KOPT-K1 (cell line): ENCODE data around the gene H3-3A.
A peak's percentile ranks its signal among the peaks of the same experiment; 100 is the strongest.

Experiments
- H3K27ac ChIP-seq: fragments of 200-600 bp; sonication (generic); 2 replicates; pipeline ENCODE4 v1.5.1; 2016; ENCODE audit warnings: antibody characterized with exemption, mild to moderate bottlenecking, low read depth, low read length; ENCODE audit not compliant: poor library complexity, severe bottlenecking
- H3K36me3 ChIP-seq: fragments of 200-600 bp; sonication (generic); 2 replicates; pipeline ENCODE4 v1.5.1; 2017; ENCODE audit warnings: antibody characterized with exemption, mild to moderate bottlenecking, low read length, moderate library complexity; ENCODE audit not compliant: insufficient read depth
- H3K9me3 ChIP-seq: fragments of 200-600 bp; sonication (generic); 2 replicates; pipeline ENCODE4 v1.5.1; 2017; ENCODE audit warnings: antibody characterized with exemption, low read length, mild to moderate bottlenecking; ENCODE audit not compliant: insufficient read depth, poor library complexity, severe bottlenecking

H3-3A gene

GRCh38 chr1:226109829-226110248 lies 47.3 kb downstream of the H3-3A start:
- Histone ChIP-seq H3K36me3 (no peaks in the 10 kb centered on the region), H3K27ac (peak overlapping the region; percentile 82), H3K9me3 (no peaks in the 10 kb centered on the region)

- Histone ChIP-seq H3K36me3 (no peaks in the 10 kb centered on the region), H3K9me3 (no peaks in the 10 kb centered on the region), H3K27ac (peak overlapping the region; percentile 82)
These were observed 48.0 kb downstream of the H3-3A start for GRCh38 chr1:226110249-226111097.

- Histone ChIP-seq H3K9me3 (no peaks in the 10 kb centered on the region), H3K27ac (peak overlapping the region; percentile 82), H3K36me3 (no peaks in the 10 kb centered on the region)
These were observed 48.8 kb downstream of the H3-3A start for GRCh38 chr1:226111098-226111882.

- Histone ChIP-seq H3K9me3 (no peaks in the 10 kb centered on the region), H3K27ac (no peak overlapping the region), H3K36me3 (no peaks in the 10 kb centered on the region)
These were observed 49.4 kb downstream of the H3-3A start for GRCh38 chr1:226111883-226112261.

- H3K9me3 ChIP-seq: no peaks in the 10 kb centered on the region
- no peaks in the 10 kb centered on the region for H3K36me3 ChIP-seq
- no peak overlapping the region for H3K27ac ChIP-seq
These were observed 50.1 kb downstream of the H3-3A start for GRCh38 chr1:226112626-226113025.

GRCh38 chr1:226116673-226117072 lies 54.2 kb downstream of the H3-3A start:
- Histone ChIP-seq H3K27ac (no peak overlapping the region), H3K36me3 (no peaks in the 10 kb centered on the region), H3K9me3 (no peaks in the 10 kb centered on the region)

DNA sequence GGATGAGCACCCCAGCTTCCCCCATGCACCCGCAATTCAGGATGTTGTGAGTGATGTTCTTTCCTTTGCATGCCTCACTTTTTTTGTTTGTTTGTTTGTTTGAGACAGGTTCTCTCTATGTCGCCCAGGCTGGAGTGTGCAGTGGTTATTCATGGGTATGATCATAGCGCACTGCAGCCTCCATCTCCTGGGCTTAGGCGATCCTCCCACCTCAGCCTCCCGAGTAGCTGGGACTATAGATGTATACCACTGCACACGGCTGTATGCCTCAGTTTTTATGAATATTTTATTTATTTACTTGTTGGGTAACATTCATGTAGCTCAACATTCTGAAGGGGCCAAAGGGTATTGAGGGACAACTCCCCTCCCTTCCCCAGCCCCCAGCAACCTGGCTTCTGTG lies 54.8 kb downstream of the H3-3A start:
- H3K9me3 ChIP-seq: no peaks in the 10 kb centered on the region
- H3K27ac ChIP-seq: no peak overlapping the region
- H3K36me3 ChIP-seq: no peaks in the 10 kb centered on the region

DNA sequence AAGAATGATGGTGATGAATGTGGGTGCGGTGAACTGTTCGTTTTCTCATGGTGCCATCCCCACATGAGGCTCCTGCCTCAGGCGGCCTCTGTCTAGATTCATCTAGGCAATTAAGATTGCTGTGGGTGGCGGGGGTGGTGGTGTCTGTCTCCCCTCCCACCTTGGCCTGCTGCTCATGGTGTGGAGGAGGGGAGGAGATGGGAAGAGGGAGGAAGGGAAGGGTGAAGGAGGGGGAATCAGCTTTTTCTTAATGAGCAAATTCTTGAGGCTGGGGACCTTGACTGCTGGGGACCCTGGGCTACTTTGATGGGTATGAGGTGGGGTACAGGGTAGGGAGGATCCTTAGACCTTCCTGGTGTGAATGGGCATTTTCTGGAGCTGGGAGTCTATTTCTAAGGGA lies 55.8 kb downstream of the H3-3A start:
- no peak overlapping the region for H3K27ac ChIP-seq
- H3K36me3 ChIP-seq: no peaks in the 10 kb centered on the region
- no peaks in the 10 kb centered on the region for H3K9me3 ChIP-seq

- Histone ChIP-seq H3K36me3 (no peaks in the 10 kb centered on the region), H3K27ac (no peak overlapping the region), H3K9me3 (no peaks in the 10 kb centered on the region)
These were observed 56.7 kb downstream of the H3-3A start for GRCh38 chr1:226119169-226119568.

DNA sequence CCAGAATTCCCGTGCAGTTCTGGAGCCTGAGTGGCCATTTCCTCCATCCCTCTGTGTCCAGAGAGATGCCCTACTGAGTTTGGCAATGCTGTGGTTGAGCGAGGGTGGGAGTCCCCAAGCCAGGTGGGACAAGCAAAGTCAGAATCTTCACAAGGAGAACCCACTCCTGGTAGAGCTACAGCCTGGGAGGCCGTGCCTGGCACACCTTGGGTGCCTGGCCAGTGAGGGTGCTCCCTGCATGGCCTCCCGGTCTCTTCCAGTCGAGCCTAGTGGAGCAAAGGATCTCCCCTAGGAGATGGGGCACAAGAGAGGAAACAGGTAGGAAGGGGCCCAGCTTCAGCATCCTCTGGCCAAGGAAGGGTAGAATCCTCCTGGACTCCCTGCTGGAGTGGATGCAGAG lies 57.9 kb downstream of the H3-3A start:
- H3K36me3 ChIP-seq: no peaks in the 10 kb centered on the region
- H3K27ac ChIP-seq: no peak overlapping the region
- H3K9me3 ChIP-seq: no peaks in the 10 kb centered on the region

DNA sequence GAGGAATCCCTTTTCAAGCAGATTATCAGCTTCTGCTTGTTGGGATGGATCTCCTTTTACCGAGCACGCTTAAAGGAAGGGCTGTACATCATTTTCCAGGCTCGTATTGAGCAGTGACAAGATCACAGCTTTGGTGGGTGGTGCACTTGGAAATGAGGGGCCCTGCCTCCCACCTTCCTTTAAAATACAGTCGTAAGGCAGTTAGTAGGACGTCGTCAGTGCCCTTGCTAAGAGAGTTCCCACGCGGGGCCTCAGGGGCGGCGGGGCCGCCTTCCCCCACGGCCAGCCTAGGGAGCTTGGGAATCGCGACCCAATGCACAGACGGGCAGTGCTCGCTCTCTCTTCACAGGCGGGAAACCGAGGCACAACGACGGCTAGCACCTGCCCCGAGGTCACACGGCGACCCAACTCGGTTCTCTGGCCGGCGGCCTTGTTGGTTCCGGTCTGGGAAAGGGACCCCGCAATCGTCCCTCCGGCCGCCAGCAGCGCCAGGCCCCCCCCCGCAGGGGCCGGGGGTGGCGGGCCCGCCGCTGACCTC lies 58.6 kb downstream of the H3-3A start:
- Histone ChIP-seq H3K27ac (peak overlapping the region; percentile 48), H3K36me3 (no peaks in the 10 kb centered on the region), H3K9me3 (no peaks in the 10 kb centered on the region)
